ENCODE measurements around the gene KIT.

Gene KIT

DNA sequence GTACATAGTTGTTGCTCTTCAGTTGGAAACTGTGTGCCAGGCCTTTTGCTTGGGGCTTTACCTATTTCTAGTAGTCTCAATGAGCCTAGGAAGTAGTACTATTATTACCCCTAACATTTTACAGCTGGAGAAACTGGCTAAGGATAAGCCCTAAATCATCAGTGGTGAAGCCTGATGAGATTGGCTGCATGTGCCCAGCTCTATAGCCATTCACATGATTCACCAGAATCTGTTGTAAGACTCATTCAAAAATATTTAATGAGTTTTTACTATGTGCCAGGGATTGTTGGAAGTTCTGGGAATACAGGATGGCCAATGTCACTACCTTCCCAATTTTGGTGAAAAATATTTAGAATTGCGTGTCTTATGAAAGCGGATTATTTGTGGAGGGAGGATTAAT lies 2.8 kb downstream of the KIT start:
- no peak for DNase-seq (ENCODE audit: low spot score)

DNA sequence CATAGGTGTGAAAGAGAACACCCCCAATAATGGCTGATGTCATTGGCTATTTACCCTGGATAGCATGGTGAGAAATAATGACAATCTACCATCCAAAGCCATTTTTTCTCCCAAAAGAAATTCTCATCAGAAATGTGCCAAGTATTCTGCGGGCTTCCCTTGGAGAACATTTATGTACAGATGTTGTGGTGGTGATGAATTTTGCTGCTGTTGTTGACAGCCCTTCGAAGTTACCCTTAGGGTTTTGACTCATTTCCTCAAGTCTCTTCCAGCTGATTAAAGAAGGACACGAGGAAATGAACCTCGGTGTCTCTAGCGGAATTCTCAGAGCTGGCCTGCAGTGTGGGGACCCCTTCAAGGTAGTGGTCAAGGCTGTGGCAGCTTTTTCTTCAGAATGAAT lies 3.4 kb downstream of the KIT start:
- DNase-seq (ENCODE audit: low spot score), result no peak

DNA sequence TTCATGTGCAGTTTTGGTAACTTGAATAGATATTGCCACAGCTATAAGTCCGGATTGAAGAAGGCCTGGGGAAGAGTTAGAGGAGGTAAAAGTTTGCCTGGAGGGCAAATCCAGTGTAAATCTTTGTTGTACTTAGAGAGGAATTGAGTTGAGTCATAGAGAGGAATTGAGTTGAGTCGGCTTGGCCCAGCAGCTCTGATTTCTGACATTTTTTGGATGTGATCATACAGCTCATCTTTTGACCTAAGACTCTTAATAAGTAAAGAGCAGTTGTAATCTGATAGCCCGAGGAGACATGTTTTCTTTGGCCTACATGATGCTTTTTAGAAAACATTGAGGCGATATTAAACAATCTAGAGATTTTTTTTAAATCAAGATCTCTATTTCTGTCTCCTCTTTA lies 3.9 kb downstream of the KIT start:
- no peak for DNase-seq (ENCODE audit: low spot score)

DNA sequence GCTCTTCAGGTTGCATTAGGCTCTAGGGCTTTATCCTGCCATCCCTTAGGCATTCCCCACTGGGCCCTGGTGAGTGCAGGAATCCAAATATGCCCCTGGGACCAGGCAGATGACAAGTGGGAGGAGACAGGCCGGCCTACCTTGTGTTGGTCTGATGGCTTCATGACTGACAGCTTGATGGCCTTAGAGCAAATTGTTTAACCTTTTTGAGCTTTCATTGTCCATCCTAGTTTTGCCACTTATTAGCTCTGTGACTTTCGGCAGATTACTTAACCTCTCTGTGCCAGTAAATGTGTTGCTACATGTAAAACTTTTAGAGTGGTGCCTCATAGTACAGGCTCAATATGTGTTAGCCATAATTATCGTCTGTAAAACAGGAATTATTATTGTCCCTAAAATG lies 4.4 kb downstream of the KIT start:
- no peak for DNase-seq (ENCODE audit: low spot score)

DNA sequence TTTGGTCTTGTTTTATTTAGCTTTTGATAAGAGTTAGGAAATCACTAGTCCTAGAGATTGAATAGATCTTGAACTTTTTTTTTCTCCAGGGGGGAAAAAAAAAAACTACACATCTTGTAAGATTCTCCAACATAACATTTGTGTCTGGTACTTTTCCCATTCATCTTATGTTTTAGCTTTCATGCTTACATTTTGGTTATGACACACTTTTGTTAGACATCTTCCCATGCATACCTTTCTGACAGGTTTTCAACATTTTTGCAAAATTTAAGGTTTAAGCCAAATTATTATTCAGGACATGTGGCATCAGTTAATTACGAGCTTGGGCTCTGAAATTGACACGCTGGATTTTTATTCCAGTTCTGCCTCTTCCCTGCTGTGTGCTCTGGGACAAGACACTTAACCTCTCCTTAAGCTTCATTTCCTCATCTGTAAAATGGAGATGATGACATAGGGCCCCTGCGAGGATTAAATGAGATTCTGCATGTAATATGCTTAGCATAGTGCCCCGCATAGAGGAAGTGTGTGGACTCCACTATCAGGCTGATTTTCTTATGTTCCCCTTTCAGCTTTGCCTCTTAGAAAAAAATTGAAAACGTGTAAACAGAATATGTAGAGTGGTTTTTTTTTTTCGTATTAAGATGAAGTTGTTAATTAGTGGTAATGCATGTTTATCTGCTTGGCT lies 5.3 kb downstream of the KIT start:
- DNase-seq (ENCODE audit: low spot score), result no peak

DNA sequence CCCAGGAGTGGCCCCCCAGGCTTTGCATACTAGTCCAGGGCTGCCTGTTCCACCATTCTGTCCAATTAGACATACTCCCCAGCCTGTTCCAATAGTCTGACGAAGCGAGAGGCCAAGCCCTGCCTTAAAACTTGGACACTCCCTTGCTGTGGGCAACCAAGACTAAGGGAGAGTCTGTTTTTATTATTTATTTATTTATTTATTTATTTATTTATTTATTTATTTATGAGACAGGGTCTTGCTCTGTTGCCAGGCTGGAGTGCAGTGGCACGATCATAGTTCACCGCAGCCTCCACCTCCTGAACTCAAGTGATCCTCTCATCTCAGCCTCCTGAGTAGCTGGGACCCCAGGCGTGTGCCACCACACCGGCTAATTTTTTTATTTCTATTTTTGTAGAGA lies 6.6 kb downstream of the KIT start:
- no peak for DNase-seq (ENCODE audit: low spot score)

DNA sequence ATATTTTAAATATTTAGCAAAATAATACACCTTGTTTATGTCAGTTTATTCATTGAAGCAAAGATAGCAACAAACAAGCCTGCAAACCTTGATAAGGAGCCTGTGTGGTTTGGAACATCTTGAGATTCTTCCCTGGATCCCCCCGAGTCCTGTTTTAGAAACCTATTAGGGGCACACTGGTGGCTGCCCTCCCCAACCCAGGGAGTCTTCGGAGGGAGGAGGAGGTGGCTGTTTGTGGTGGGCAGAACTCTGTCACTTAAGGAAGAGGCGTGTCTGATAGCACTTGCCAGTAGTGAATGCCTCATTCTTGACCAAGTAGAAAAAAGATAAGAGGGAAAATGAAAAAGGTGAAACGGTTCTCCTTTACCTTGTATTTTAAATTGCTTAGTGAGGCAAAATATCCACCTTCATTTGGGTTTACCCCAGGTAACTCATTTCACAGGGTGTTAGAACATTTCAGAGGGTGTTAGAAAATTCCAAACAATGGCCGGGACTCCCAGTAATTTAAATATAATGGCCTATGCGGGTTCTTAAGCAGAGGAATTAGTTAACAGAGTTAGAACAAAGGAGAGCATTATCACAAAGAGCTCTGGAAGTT lies 10.4 kb downstream of the KIT start:
- DNase-seq (ENCODE audit: low spot score), result no peak

DNA sequence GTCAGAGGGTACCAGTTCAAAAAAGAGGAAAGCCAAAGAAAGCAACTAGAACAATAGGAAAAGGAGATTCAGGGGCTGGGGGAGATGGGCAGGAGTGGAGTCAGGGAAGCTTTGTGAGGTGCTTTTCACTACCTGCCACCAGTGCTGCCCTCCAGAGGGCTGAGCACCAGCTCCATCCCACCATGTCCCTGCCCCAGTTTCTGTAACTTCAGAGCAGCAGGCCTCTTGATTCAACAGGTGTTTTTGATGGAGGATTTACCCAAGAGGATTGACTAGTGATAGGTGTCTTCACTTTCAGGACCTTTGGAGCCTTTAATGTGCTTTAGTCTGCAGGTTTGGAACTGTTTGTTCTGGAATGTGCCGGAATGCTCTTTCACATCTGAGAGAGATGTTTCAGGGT lies 12.1 kb downstream of the KIT start:
- DNase-seq (ENCODE audit: low spot score), result no peak

DNA sequence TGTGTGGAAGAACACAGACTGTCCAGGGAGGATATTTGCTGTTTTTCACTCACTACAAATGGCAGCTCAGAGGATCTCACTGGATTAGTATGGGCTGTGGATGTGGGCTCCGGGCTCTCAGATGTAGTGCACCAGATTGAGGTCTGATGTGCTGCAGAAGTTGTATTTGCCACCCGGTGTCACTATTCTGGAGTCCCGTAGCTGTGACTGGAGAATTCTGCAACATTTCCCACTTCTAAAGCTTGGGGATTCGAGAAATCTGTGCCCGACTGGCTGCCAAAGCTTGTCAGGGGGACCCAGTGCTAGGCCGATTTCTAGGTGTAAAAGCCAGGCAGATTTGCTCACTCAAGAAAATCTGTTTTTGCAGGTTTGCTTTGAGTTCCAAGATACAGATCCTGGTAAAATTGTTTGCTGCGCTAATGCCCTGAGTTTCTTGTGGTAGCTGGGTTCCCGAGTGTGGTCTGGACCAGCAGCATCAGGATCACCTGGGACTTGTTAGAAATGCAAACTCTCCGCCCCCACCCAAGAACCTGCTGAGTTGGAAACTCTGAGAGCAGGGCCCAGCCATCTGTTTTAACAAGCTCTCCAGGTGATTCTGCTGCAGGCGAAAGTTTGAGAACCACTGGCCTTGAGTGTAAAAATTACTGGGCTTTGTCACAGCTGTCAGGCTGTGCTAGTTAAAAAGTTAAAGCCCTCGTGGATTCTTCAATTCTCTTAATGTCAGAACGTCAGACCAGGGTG lies 18.1 kb downstream of the KIT start:
- DNase-seq (ENCODE audit: low spot score), result peak; percentile 25

DNA sequence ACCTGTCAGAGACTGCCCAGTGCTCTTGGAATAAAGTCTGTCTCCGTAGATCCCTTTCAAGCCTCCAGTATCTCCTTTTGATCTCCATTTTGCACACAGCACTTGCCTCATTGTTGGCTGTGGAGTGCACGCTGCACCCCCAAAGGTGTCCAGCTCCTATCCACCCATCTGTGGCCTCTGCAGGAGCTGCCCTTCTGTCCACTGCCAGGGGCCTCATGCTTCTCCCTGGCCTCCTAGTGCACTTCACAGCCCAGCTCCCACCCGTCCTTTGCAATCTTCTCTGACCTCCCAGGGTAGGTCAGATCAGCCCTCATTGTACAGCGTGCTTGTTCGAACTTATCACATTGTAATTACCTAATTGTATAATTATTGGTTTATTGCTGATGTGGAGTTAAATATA lies 18.9 kb downstream of the KIT start:
- DNase-seq (ENCODE audit: low spot score), result no peak

DNA sequence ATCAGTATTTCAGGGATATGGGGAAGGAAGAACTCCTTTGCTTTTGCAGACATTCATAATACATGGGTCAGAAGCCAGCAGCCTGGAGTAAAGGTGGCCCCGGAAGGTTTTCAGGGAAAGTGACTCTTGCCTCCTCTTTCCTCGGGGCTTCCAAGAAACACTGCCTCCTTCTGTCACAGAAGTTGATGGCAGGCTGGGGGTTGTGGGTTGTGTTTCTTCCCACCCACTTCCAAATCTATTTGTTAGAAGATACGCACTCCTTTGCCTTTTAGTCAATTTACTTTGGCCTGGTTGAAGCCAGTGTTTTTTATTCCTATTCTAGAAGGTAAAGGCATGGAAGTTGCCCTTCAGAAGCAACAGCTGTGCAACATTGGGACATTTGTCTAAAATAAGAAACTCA lies 19.7 kb downstream of the KIT start:
- DNase-seq (ENCODE audit: low spot score), result no peak

DNA sequence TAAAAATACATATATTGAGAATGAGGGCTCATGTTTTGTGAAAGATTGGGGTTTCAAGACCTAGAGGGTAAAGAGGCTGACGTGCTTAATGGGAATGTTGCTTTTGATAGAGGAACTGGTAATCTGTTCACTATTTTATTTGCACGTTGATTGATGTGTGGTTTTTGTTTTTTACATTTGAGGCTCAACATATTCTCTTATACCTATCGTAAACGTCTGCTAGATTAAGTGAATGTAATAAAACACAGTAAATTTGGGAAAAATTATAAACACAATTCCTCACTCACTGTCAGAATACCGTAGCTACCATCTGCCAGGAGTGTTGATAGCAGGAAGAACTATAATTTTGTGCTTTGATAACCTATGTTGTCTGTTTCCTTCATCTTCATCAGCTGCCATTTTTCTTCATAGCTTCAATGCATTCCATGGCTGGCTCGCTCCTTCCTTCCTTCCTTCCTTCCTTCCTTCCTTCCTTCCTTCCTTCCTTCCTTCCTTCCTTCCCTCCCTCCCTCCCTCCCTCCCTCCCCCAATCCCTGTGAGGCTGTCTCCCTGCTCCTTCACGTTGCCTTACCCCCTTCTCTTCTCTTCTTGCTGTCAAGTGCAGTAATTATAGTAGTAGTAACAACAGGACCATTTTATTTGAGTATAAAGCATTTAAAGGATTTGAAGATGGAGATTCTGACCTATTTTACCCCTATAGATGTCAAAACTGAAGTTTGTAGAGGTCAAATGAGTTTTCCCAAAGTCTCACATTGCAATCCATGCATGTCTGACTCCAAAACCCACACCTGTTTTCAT lies 20.3 kb downstream of the KIT start:
- DNase-seq (ENCODE audit: low spot score), result no peak

DNA sequence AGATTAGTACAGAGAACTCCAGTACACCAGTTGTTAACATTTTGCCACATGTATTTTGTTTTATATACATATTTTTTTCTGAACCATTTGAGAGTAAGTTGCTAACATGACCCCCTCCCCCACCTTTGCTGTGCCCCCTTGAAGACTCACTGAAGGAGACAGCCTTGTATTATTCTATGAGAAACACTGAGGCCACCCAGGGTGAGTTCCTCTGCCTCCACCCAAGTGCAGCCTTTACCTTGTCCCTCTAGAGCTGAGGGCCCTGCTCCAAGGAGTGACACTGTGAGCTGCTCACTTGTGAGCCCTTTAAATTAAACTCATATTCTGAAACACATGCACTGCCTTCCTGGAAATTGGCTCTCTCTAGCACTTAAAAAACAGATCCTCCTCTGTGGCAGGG lies 21.1 kb downstream of the KIT start:
- DNase-seq (ENCODE audit: low spot score), result no peak

DNA sequence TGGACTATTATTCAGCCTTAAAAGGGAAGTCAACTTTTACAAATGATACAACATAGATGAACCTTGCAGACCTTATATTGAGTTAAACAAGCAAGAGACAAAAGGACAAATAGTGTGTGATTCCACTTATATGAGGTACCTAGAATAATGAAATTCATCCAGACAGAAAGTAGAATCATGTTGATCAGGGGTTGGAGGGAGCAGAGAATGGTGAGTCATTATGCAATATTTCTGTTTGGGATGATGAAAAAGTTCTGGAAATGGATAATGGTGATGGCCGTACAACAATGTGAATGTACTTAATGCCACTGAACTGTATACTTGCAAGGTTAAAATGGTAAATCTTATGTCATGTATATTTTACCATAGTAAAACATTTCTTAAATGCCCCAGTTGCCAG lies 22.1 kb downstream of the KIT start:
- no peak for DNase-seq (ENCODE audit: low spot score)

DNA sequence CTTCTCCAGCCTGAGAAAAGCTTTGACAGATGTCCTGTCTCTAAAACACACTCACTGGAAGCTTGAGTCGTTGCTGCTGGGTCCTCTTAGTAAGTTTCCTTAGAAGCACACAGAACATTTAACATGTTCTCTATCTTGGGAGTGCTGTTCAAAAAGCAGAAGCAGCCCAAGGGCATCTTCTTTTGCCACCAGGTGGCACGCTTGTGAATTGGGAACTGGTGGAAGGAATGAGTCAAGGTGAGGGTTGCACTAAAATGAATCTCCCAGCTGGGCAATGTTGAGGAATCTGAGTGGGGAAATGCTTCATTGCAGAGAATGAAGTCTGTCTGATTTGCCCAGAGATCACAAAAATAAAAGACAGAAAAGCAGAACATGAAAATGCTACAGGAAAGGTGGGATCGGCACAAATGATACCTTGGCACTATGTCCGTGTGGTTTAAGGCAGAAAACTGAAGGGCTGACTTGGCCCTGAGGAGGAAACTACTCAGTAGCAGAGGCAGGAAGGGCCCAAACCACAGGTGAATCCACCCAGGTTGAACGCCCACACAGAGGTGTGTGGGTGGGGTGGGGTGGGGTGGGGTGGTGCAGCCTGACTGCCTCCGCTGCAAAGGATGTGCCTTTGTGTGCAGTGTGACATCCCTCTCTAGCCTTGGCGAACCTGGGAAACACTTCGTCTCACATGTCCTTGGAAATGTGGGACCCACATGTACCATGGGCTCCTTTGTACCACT lies 26.0 kb downstream of the KIT start:
- DNase-seq (ENCODE audit: low spot score), result peak; percentile 17

DNA sequence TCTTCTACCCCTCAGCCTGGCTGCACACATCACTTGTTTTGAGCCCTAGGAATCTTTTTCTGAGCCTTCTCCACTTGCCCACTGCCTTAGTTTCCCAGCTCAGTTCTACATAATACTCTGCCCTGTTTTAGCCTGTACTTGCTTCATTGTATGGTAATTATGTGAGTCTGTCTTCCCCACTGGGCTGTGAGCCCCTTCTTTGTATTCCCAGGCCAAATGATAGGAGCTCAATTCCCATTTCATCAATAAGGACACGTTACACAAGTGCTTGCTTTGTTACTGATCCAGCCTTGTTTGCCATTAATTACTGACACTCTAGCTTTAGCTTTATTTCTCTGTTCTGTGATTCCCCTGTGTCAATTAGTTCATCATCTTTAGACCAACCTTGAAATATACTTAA lies 28.1 kb downstream of the KIT start:
- DNase-seq (ENCODE audit: low spot score), result no peak

DNA sequence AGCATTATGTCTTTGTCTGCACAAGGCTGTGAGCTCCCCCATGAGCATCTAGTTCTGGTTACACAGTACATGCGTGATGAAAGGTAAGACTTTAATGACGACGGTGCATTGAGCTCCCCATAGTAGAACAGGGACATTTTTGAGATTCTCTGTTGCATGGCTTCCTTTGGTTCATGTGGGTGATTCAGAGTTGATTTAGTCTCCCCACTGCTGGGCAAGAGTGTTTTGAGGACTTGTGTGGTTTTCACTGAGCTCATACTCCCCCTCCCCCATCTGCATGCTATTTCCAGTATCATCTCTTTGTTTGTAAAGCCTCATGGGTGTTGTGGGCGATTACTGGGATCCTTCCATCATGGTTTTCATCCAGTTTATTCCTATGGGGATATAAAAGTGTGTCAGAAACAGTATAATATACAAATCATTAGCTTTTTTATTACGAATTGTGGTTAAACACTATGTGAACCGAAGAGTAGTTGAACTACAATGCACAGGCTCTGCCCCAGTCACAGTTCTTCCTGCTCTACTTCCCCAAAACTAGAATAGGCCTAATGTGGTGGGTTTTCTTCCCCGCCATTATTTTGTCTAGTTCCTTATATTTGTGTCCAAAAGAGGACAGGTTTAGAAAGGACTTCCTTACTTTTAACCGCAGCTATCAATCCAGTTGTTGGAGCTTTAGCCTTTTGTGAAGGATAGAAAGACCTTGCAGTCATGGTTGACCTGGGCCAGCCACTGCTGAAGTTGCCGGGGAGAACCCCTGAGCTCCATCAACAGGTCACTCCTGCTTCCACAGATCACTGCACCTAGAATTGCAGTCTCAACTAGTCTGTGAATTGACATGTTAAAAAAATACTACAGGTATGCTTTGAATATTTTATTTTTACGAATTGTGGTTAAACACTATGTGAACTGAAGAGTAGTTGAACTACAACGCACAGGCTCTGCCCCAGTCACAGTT lies 30.4 kb downstream of the KIT start:
- peak; percentile 49 for DNase-seq (ENCODE audit: low spot score)

DNA sequence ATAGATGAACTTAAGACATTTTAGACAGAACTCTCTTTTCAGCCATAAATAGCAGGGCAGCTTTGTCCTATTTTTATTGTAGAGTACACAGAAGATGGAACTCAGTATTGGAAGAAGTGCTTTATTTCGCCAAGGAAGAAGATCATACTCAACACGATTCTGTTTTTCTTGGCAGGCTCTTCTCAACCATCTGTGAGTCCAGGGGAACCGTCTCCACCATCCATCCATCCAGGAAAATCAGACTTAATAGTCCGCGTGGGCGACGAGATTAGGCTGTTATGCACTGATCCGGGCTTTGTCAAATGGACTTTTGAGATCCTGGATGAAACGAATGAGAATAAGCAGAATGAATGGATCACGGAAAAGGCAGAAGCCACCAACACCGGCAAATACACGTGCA lies 37.6 kb downstream of the KIT start:
- no peak for DNase-seq (ENCODE audit: low spot score)

DNA sequence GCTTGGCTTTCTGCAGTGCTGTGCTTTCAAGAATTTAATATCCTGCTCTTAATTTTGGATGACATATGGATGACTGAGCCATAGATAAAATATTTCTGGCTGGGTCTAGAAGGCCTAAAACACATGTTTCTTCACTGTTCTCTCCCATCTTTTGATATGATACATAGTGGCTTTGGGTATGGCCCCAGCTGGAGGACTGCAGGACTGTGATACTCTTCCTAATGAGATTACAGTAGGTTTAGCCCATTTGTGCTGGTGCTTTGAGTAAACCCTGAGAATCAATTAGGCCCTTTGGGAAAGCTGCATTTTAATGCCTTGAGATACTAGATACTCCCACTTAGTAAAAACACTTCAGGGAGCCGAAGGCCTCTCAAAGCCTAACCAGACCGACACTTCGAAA lies 38.0 kb downstream of the KIT start:
- no peak for DNase-seq (ENCODE audit: low spot score)

DNA sequence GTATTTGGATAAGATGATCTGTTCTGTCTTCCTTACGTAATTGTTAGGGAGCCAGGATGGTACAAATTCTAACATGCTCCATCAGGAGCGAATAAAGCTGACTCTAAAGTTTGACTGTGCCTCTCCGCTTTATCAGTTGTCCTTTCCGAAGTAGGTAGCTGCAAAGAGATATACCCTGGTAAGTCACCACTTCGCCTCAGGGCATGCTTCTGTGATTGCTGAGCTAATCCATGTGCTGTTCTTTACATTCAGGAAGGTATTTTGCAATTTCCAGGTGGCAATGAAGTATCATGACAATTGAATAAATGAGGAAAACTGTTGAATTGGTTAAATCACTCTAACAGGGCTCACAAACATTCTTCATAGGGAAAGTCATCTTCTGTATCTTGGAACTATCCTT lies 38.9 kb downstream of the KIT start:
- no peak for DNase-seq (ENCODE audit: low spot score)

DNA sequence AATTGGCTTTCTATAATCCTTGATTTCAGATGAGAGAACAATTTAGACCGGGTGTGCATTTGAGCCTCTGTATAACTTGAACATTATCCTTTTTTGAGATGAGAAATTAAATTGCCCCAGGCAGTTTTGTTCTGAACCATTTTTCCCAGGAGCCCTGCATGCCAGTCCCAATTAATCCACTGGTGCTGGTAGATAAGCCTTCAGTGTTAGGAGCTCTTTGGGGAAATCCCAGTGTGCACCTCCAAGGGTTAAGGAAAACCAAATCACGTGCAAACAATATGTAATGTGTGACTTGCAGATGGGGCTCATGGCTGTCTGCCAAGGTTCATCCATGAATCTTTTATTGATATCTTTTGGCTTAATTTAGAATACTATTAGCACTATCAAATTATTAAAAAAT lies 43.2 kb downstream of the KIT start:
- no peak for DNase-seq (ENCODE audit: low spot score)

Data from globus pallidus (tissue), 1 donor.